GM12878 (cell line): Measurements from ENCODE around the gene ITSN2. TPM values are rescaled to one million over a fixed set of nuclear protein-coding genes. Genes with fewer than 3 reads are reported as not detected.

ENCODE experiments used
- ATAC-seq: fragments of 200-7000 bp; cut with Tn5 transposase; 3 replicates; pipeline ENCODE4 v1.9.1; 2020; ENCODE audit warnings: mild to moderate bottlenecking, moderate library complexity
- BruUV-seq: library from RNA; stranded (reverse); fragments of 400-500 nt; replicated peaks from 2 replicates; lab custom pipeline; 2021; lab: Mats Ljungman, UMichigan
- CTCF ChIA-PET: fragments of 300-600 bp; sonication (Branson Sonifier 250); formaldehyde crosslinking; extraction: SDS; loops from one replicate; lab custom pipeline; 2021; ENCODE audit warnings: inconsistent platforms; lab: Yijun Ruan, JAX
- POLR2A ChIA-PET: fragments of 350-600 bp; formaldehyde crosslinking; extraction: SDS; loops from one replicate; lab custom pipeline; 2021; ENCODE audit warnings: inconsistent platforms; lab: Charles Lee
- RAD21 ChIA-PET: fragments of 300-600 bp; sonication (Branson Sonifier 250); formaldehyde crosslinking; loops from one replicate; lab custom pipeline; 2023; ENCODE audit warnings: antibody characterized with exemption; ENCODE audit not compliant: unreplicated experiment; lab: Charles Lee
- SMC1A ChIA-PET: fragments of 300-600 bp; sonication (Branson Sonifier 250); formaldehyde crosslinking; loops from one replicate; lab custom pipeline; 2023; ENCODE audit not compliant: unreplicated experiment, uncharacterized antibody; lab: Charles Lee
- DNase-seq: peaks from one replicate; pipeline ENCODE4 v3.0.0-alpha.2; 2011; ENCODE audit warnings: low read depth, low spot score
- FAIRE-seq: peaks from 3 replicates; lab custom pipeline; 2011; peaks lifted over from hg19 to GRCh38; lab: Jason Lieb, UNC
- H2AFZ ChIP-seq: 2 replicates; pipeline ENCODE4 v1.6.0; 2011; ENCODE audit warnings: low read depth, low read length, control low read depth; ENCODE audit not compliant: control insufficient read depth
- H3K27ac ChIP-seq: 2 replicates; pipeline ENCODE4 v1.5.1; 2011; ENCODE audit warnings: control low read depth; ENCODE audit not compliant: control insufficient read depth, insufficient read depth
- H3K27me3 ChIP-seq, 2 experiments: replicated peaks in 1 of 2; 2 replicates each; pipeline versions ENCODE4 v1.6.0 to v1.6.1; 2011; ENCODE audit warnings: low read length in 1 of 2; ENCODE audit not compliant: control insufficient read depth in 2 of 2, insufficient read depth in 2 of 2
- H3K36me3 ChIP-seq, 2 experiments: 2 replicates each; pipeline ENCODE4 v1.5.1; 2011; ENCODE audit warnings: low read length in 1 of 2; ENCODE audit not compliant: control insufficient read depth in 2 of 2, insufficient read depth in 2 of 2
- H3K4me1 ChIP-seq: 2 replicates; pipeline ENCODE4 v1.6.1; 2011; ENCODE audit warnings: mild to moderate bottlenecking, low read length, moderate library complexity, mixed read lengths; ENCODE audit not compliant: control insufficient read depth, insufficient read depth
- H3K4me2 ChIP-seq: 2 replicates; pipeline ENCODE4 v1.6.0; 2011; ENCODE audit warnings: control low read depth; ENCODE audit not compliant: control insufficient read depth, insufficient read depth
- H3K4me3 ChIP-seq: fragments of 200-600 bp; sonication (generic); 2 replicates; pipeline ENCODE4 v1.5.1; 2016
- H3K79me2 ChIP-seq: 2 replicates; pipeline ENCODE4 v1.6.0; 2011; ENCODE audit warnings: low read length; ENCODE audit not compliant: control insufficient read depth, insufficient read depth
- H3K9ac ChIP-seq: 2 replicates; pipeline ENCODE4 v1.8.0; 2011; ENCODE audit warnings: low read length, control low read depth, mixed read lengths; ENCODE audit not compliant: control insufficient read depth, insufficient read depth
- H3K9me3 ChIP-seq: replicated peaks from 3 replicates; pipeline ENCODE4 v1.5.1; 2011; ENCODE audit warnings: mild to moderate bottlenecking, low read length; ENCODE audit not compliant: control insufficient read depth, insufficient read depth
- H4K20me1 ChIP-seq: 2 replicates; pipeline ENCODE4 v1.6.0; 2011; ENCODE audit not compliant: control insufficient read depth, insufficient read depth
- ATF2 ChIP-seq: IDR thresholded peaks from 2 replicates; pipeline ENCODE4 v1.6.1; 2012; ENCODE audit warnings: low read length, inconsistent platforms
- CREM ChIP-seq: IDR thresholded peaks from 2 replicates; pipeline ENCODE4 v1.6.1; 2014; ENCODE audit warnings: antibody characterized with exemption, low read depth
- HDAC2 ChIP-seq: fragments of 200-600 bp; sonication (generic); IDR thresholded peaks from 2 replicates; pipeline ENCODE4 v1.6.1; 2017
- IRF3 ChIP-seq: fragments of 450-650 bp; IDR thresholded peaks from 2 replicates; pipeline ENCODE4 v1.6.1; 2014; ENCODE audit warnings: mild to moderate bottlenecking
- TAF1 ChIP-seq: IDR thresholded peaks from 2 replicates; pipeline ENCODE4 v1.6.1; 2011; ENCODE audit warnings: mild to moderate bottlenecking, low read depth, low read length, borderline replicate concordance
- ZBED1 ChIP-seq: IDR thresholded peaks from 2 replicates; pipeline ENCODE4 v1.6.1; 2016; ENCODE audit warnings: borderline replicate concordance
- WGBS: methylation state at CpG from one replicate; pipeline ENCODE4 v1.1.6; 2016; ENCODE audit warnings: low lambda C conversion rate; ENCODE audit not compliant: insufficient replicate concordance, insufficient coverage; ENCODE audit errors: missing lambda C conversion rate; 5-methylcytosine and 5-hydroxymethylcytosine counted together
- in situ Hi-C: fragments of 300-500 bp; cut with MboI; formaldehyde crosslinking; loops from 9 replicates; pipeline ENCODE4 v1.14.3; 2018; ENCODE audit warnings: mixed read lengths
- intact Hi-C: fragments of 100-400 bp; cut with micrococcal nuclease; formaldehyde crosslinking; loops from one replicate; pipeline ENCODE4 v1.14.2; 2022; ENCODE audit not compliant: unreplicated experiment
- polyA plus RNA-seq, 11 experiments: library from polyadenylated mRNA; depleted of rRNA in 4 of 11; unstranded in 6 of 11; stranded (reverse) in 5 of 11; fragments of >200 nt; fragmentation: Nextera tagmentation in 4 of 11; fragmentation: Illumina TruSeq in 1 of 11; extraction: Ambion mirVana in 4 of 11; extraction: Trizol in 1 of 11; gene quantifications; 1 replicate in 1 of 11; 2 replicates in 10 of 11; pipeline versions ENCODE4 v1.2.1 to v1.2.3, GENCODE V29; 2011 to 2016; ENCODE audit warnings: inconsistent platforms in 2 of 11, missing spikeins in 2 of 11, low read depth in 1 of 11
- total RNA-seq, 4 experiments: library from RNA; depleted of rRNA in 3 of 4; stranded (reverse); fragments of >200 nt in 3 of 4; fragmentation: Illumina TruSeq in 1 of 4; extraction: Trizol in 1 of 4; gene quantifications; 2 replicates each; pipeline versions ENCODE4 v1.2.1 to v1.2.3, GENCODE V29; 2013 to 2021

The ITSN2 gene
- total and polyA plus RNA-seq, 10 of the 15 experiments (the other 5 are each of a cell fraction or from before 2014, with no cell fraction given), result 20.5 to 80.0 (median 54.7) TPM

- TF ChIP-seq IRF3 (no peak), ZBED1 (no peak), CREM (peak; percentile 93), ATF2 (peak; percentile 77)
Measured at GRCh38 chr2:24214880-24215279, 145.5 kb downstream of the ITSN2 start (continued).

- in situ Hi-C loops, result no loop called here
- H3K9me3 ChIP-seq, result no peaks in the 10 kb centered on the region
- RAD21 ChIA-PET, result no interaction called here
- H4K20me1 ChIP-seq, result no peaks in the 10 kb centered on the region
- H3K9ac ChIP-seq, result no peak overlapping the region
- H3K27ac ChIP-seq, result no peak overlapping the region
- peaks cover 9% of the 10 kb centered on the region for H3K4me1 ChIP-seq
- DNase-seq, result no peak
- TF ChIP-seq TAF1, result no peak
- TF ChIP-seq HDAC2, result no peak
- no peak for TF ChIP-seq ZBED1
- TF ChIP-seq, all 136 proteins: peak for 0
- Histone ChIP-seq H3K79me2 (no peaks in the 10 kb centered on the region), H3K4me2 (no peak overlapping the region), H3K27me3 (no peaks in the 10 kb centered on the region), H3K36me3 (peaks cover 14 to 26% of the 10 kb centered on the region in 2 experiments; a peak in 3 of 4 replicates), H2AFZ (no peak overlapping the region), H3K4me3 (no peak overlapping the region)
- ATAC-seq, result no peak
- WGBS, result 92% methylated on average over 7 of the region's 7 CpGs
- CTCF ChIA-PET, result interaction anchor here (1.6 kb wide), 1 partner anchor 87 kb away, joined by 3 read pairs; no protein-coding TSS in a partner anchor
- no TSS peak for BruUV-seq
- intact Hi-C loops, result no loop called here
- SMC1A ChIA-PET, result no interaction called here
- POLR2A ChIA-PET, result no interaction called here
- no peak for FAIRE-seq
Measured at GRCh38 chr2:24211408-24211807, 148.9 kb downstream of the ITSN2 start.
